MM.1S (cell line): ENCODE results near the gene PTPRK.

ENCODE experiments used
- DNase-seq: peaks from one replicate; pipeline ENCODE4 v3.0.0-alpha.2; 2015
- H2AFZ ChIP-seq: fragments of 300-600 bp; sonication (generic); 2 replicates; pipeline ENCODE4 v1.6.0; 2016; ENCODE audit warnings: antibody characterized with exemption, low read length
- H3F3A ChIP-seq: fragments of 300-600 bp; sonication (generic); 2 replicates; pipeline ENCODE4 v1.6.1; 2016; ENCODE audit warnings: mild to moderate bottlenecking, antibody characterized with exemption, low read length, moderate library complexity, mixed read lengths; ENCODE audit not compliant: insufficient read depth
- H3K27ac ChIP-seq: fragments of 300-600 bp; sonication (generic); 2 replicates; pipeline ENCODE4 v1.5.1; 2016; ENCODE audit warnings: mild to moderate bottlenecking, low read length
- H3K27me3 ChIP-seq: fragments of 300-600 bp; sonication (generic); replicated peaks from 2 replicates; pipeline ENCODE4 v1.6.0; 2016; ENCODE audit warnings: low read length; ENCODE audit not compliant: insufficient read depth
- H3K36me3 ChIP-seq: fragments of 300-600 bp; sonication (generic); replicated peaks from 2 replicates; pipeline ENCODE4 v1.6.1; 2016; ENCODE audit warnings: mild to moderate bottlenecking, low read length, mixed read lengths; ENCODE audit not compliant: insufficient read depth
- H3K4me1 ChIP-seq: fragments of 300-600 bp; sonication (generic); 2 replicates; pipeline ENCODE4 v1.6.1; 2016; ENCODE audit warnings: low read length, mixed read lengths
- H3K4me2 ChIP-seq: fragments of 300-600 bp; sonication (generic); 2 replicates; pipeline ENCODE4 v1.6.0; 2016; ENCODE audit warnings: low read depth, low read length
- H3K4me3 ChIP-seq: fragments of 300-600 bp; sonication (generic); 2 replicates; pipeline ENCODE4 v1.5.1; 2016; ENCODE audit warnings: low read length, mixed read lengths
- H3K79me2 ChIP-seq: fragments of 300-600 bp; sonication (generic); 2 replicates; pipeline ENCODE4 v1.6.1; 2016; ENCODE audit warnings: mixed run types, low read length, mixed read lengths
- H3K9ac ChIP-seq: fragments of 300-600 bp; sonication (generic); 2 replicates; pipeline ENCODE4 v1.6.1; 2016; ENCODE audit warnings: low read length, mixed read lengths
- H3K9me2 ChIP-seq: fragments of 300-600 bp; sonication (generic); replicated peaks from 2 replicates; pipeline ENCODE4 v1.6.1; 2016; ENCODE audit warnings: mild to moderate bottlenecking, low read length, mixed read lengths; ENCODE audit not compliant: insufficient read depth
- H3K9me3 ChIP-seq: fragments of 300-600 bp; sonication (generic); replicated peaks from 2 replicates; pipeline ENCODE4 v1.6.1; 2016; ENCODE audit warnings: mild to moderate bottlenecking, low read length, mixed read lengths; ENCODE audit not compliant: insufficient read depth
- H4K20me1 ChIP-seq: fragments of 300-600 bp; sonication (generic); 2 replicates; pipeline ENCODE4 v1.6.1; 2016; ENCODE audit warnings: mild to moderate bottlenecking, low read length, moderate library complexity, mixed read lengths; ENCODE audit not compliant: insufficient read depth
- EZH2 ChIP-seq: fragments of 300-600 bp; sonication (generic); optimal IDR thresholded peaks from 2 replicates; pipeline ENCODE3; 2017; ENCODE audit warnings: low read depth, mild to moderate bottlenecking, antibody characterized with exemption, low read length, mixed read lengths
- EZH2phosphoT487 ChIP-seq: fragments of 300-600 bp; sonication (generic); IDR thresholded peaks from 2 replicates; pipeline ENCODE4 v1.6.1; 2018; ENCODE audit warnings: antibody characterized with exemption, low read length
- TF ChIP-seq, protein P1 (sequence below): fragments of 300-600 bp; sonication (generic); IDR thresholded peaks from 2 replicates; pipeline ENCODE4 v1.5.1; 2016; ENCODE audit warnings: antibody characterized with exemption, low read length, mixed read lengths

Gene PTPRK

DNA sequence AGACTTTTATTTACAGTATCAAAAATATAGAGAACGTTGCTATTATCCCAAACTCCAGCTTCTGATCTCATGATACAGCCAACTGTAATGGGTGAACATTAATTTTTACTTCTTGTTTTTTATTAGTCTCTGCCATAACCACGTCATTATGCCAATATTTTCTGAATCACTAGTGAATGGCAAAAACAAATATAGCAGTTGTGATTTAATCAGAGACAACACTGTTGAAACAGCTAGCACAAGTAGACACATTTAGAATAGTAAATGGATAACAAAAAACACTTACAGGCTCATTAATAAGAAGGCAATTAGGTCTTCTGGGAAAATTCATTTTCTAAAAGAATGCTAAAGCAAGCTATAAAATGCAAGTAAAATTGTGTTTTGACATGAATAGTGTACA lies 8.1 kb downstream of the PTPRK start:
- Histone ChIP-seq H4K20me1 (no peaks in the 10 kb centered on the region), H3K9me3 (no peaks in the 10 kb centered on the region), H3K79me2 (0 out of 2 replicates have a peak, but pooled peaks cover 5% of the 10 kb centered on the region), H3K9ac (no peak overlapping the region), H3K4me1 (no peaks in the 10 kb centered on the region), H3K9me2 (no peaks in the 10 kb centered on the region), H3K27me3 (no peaks in the 10 kb centered on the region), H2AFZ (no peak overlapping the region), H3K36me3 (no peaks in the 10 kb centered on the region), H3K4me2 (no peak overlapping the region), H3F3A (no peaks in the 10 kb centered on the region), H3K4me3 (no peak overlapping the region), H3K27ac (no peak overlapping the region)
- no peak for DNase-seq
- TF ChIP-seq, protein P1, sequence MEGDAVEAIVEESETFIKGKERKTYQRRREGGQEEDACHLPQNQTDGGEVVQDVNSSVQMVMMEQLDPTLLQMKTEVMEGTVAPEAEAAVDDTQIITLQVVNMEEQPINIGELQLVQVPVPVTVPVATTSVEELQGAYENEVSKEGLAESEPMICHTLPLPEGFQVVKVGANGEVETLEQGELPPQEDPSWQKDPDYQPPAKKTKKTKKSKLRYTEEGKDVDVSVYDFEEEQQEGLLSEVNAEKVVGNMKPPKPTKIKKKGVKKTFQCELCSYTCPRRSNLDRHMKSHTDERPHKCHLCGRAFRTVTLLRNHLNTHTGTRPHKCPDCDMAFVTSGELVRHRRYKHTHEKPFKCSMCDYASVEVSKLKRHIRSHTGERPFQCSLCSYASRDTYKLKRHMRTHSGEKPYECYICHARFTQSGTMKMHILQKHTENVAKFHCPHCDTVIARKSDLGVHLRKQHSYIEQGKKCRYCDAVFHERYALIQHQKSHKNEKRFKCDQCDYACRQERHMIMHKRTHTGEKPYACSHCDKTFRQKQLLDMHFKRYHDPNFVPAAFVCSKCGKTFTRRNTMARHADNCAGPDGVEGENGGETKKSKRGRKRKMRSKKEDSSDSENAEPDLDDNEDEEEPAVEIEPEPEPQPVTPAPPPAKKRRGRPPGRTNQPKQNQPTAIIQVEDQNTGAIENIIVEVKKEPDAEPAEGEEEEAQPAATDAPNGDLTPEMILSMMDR: no peak
- TF ChIP-seq EZH2: no peak
- no peak for TF ChIP-seq EZH2phosphoT487

DNA sequence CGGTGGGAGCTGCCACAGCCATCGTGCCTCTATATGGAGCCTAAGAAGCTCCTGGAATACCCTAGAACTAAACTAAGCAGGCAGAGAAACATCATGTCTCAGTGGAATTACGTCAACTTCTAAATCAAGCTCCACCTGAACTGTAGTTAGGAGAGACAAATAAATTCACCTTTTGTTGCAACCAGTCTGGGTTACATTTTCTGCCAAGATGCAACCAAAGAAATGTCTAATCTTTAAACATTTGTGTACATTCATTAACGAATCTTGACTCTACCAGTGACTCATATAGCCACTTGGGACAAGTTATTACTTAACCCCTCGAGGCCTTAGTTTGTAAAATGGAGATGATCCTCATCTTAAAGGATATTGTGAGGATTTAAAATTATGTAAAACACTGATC lies 8.9 kb downstream of the PTPRK start:
- no peak overlapping the region for H3K9ac ChIP-seq
- no peaks in the 10 kb centered on the region for H3K27me3 ChIP-seq
- no peak for DNase-seq
- H3K4me1 ChIP-seq: no peaks in the 10 kb centered on the region
- H3K4me2 ChIP-seq: no peak overlapping the region
- no peaks in the 10 kb centered on the region for H3K36me3 ChIP-seq
- 0 out of 2 replicates have a peak, but pooled peaks cover 5% of the 10 kb centered on the region for H3K79me2 ChIP-seq
- no peaks in the 10 kb centered on the region for H3K9me3 ChIP-seq
- H4K20me1 ChIP-seq: no peaks in the 10 kb centered on the region
- no peak overlapping the region for H3K27ac ChIP-seq
- no peaks in the 10 kb centered on the region for H3K9me2 ChIP-seq
- no peak overlapping the region for H3K4me3 ChIP-seq
- H3F3A ChIP-seq: no peaks in the 10 kb centered on the region
- TF ChIP-seq, protein P1: no peak
- TF ChIP-seq EZH2 (no peak), EZH2phosphoT487 (no peak)
- H2AFZ ChIP-seq: no peak overlapping the region

DNA sequence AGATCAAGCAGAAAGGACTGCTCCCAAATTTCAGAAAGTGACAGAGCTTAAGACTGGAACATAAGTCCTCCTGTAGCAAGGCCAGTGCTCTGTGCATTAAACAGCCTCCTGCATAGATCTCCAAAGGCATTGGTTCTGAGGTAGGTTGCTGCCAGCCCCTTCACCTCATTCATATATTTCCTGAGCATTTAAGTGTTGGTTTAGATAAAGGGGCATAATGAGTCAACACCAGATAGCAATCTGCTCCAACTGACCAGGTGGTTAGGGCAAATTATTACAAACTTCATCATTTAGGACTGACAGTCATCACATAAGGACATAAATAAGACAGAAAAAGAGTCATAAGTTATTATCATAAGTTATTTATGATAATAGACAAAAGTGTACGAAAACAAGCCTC lies 10.7 kb downstream of the PTPRK start:
- Histone ChIP-seq H3K36me3 (no peaks in the 10 kb centered on the region), H4K20me1 (no peaks in the 10 kb centered on the region), H3K9ac (no peak overlapping the region), H3K9me3 (no peaks in the 10 kb centered on the region), H3K27me3 (no peaks in the 10 kb centered on the region), H3K27ac (no peak overlapping the region), H3K9me2 (no peaks in the 10 kb centered on the region), H2AFZ (no peak overlapping the region), H3K4me2 (no peak overlapping the region), H3K4me1 (no peaks in the 10 kb centered on the region), H3F3A (no peaks in the 10 kb centered on the region), H3K79me2 (0 out of 2 replicates have a peak, but pooled peaks cover 5% of the 10 kb centered on the region), H3K4me3 (no peak overlapping the region)
- TF ChIP-seq EZH2phosphoT487 (no peak), EZH2 (no peak)
- TF ChIP-seq, protein P1: no peak
- DNase-seq: no peak
